GM12801 (cell line): Measurements from ENCODE around the gene MAP3K7CL.

Experiments used
- TF ChIP-seq, protein P1 (sequence below): IDR thresholded peaks from one replicate; pipeline ENCODE4 v1.5.1; 2011; ENCODE audit warnings: control low read depth; ENCODE audit not compliant: insufficient read length; ENCODE audit errors: extremely low read depth

The MAP3K7CL gene

DNA sequence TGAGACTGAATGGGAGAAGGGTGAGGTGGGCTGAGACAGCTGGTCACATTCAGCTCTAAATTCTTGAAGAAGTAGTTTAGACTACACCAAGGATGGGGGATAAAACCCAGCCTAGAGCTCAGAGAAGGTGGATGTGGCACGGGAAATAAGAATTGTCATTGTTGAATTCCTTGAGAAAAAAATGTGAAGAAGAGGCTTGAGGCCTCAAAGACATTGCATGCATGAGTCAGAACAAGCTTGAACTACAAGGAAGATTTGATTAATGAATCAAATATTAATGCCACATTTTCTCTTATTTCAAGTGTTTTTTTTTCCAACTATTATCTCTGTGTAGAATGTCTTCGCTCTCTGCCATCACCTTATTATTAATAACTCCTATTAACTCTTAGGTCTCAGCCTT lies 58.9 kb downstream of the MAP3K7CL start:
- TF ChIP-seq, protein P1, sequence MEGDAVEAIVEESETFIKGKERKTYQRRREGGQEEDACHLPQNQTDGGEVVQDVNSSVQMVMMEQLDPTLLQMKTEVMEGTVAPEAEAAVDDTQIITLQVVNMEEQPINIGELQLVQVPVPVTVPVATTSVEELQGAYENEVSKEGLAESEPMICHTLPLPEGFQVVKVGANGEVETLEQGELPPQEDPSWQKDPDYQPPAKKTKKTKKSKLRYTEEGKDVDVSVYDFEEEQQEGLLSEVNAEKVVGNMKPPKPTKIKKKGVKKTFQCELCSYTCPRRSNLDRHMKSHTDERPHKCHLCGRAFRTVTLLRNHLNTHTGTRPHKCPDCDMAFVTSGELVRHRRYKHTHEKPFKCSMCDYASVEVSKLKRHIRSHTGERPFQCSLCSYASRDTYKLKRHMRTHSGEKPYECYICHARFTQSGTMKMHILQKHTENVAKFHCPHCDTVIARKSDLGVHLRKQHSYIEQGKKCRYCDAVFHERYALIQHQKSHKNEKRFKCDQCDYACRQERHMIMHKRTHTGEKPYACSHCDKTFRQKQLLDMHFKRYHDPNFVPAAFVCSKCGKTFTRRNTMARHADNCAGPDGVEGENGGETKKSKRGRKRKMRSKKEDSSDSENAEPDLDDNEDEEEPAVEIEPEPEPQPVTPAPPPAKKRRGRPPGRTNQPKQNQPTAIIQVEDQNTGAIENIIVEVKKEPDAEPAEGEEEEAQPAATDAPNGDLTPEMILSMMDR: no peak

DNA sequence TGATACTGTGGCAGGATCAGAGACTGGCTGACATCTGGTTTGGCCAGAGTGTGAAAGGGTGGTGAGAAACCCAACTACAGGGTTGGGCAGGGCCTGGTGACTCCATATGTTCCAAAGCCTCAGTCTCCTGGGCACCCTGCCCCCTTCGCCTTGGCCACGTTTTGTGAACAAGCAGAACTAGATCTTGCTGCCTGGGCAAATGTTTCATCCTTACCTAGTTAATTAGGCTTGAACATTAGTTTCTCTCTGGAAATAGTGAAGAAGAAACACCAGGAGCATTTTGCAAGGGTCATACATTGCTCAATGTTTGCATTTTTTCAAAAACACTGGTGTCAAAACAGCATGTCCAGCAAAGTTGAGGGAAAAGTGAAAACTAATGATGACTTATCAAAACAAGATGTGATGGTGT lies 60.5 kb downstream of the MAP3K7CL start:
- TF ChIP-seq, protein P1: no peak

DNA sequence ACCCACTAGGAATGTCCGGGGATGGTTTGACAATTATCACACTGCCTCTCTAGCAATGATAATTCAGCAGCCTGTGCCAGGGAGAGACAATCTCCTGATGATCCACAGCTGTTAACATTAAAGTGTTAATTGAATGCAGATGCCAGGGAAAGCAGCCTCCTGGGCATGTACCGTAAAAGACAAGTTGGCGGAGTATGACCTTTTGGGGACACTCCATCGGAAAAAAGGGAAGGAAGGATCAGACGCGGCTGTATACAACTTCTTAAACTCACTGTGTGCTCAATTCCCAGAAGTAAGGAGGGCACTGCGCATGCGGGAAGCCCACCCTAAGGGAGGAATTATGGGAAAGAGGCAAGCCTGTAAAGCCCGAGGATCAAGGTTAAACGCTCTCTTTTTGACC lies 62.6 kb downstream of the MAP3K7CL start:
- TF ChIP-seq, protein P1: no peak

DNA sequence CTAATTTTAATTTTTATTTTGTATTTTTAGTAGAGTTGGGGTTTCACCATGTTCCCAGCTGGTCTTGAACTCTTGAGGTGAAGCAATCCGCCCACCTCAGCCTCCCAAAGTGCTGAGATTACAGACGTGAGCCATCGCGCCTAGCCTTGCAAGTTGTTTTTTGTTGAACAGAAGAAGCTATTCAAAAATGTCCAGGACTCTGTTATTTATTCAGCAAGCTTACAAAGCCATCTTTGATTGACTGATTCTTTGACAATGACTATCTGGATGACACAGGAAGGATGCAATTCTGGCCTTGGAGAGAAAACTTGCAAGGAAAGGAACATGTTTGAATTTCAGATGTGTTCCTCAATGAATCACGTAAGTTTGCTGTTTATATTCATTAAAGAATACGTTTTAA lies 63.5 kb downstream of the MAP3K7CL start:
- TF ChIP-seq, protein P1: no peak

DNA sequence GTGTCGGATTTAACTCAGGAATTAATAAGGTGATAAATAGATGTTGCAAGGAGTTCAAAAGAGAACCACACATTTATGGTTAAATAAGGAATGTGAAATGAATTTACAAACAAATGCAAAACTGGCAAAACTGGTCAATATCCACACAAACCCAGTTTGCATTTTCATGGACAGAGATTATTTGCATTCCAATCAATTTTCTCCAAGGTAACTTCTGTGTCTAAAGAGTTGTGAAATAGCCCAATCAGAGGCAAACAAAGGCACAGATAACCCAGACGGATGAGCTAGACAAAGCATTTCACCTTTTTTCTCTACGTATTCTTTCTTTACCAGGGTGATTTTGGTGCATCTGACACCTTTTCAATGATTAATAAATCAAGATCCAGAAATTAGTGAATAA lies 63.9 kb downstream of the MAP3K7CL start:
- TF ChIP-seq, protein P1: no peak

DNA sequence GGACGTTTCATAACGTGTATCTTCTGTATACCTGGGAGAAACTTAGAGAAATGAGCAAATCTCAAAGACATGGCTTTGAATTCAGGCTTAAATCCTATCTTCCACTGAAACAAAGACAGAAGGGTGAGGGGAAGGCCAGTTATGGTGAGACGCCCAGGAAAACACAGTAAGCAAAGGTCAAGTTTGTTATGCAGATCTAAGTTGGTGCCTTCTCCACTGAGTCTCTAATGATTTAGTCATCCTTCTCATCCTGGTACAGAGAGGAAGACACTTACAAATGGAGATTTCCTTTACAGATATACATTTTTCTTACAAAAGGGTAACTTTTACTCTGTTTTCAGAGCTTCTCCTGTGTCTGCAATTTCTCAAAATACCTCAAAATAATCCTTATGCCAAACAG lies 64.4 kb downstream of the MAP3K7CL start:
- TF ChIP-seq, protein P1: no peak

DNA sequence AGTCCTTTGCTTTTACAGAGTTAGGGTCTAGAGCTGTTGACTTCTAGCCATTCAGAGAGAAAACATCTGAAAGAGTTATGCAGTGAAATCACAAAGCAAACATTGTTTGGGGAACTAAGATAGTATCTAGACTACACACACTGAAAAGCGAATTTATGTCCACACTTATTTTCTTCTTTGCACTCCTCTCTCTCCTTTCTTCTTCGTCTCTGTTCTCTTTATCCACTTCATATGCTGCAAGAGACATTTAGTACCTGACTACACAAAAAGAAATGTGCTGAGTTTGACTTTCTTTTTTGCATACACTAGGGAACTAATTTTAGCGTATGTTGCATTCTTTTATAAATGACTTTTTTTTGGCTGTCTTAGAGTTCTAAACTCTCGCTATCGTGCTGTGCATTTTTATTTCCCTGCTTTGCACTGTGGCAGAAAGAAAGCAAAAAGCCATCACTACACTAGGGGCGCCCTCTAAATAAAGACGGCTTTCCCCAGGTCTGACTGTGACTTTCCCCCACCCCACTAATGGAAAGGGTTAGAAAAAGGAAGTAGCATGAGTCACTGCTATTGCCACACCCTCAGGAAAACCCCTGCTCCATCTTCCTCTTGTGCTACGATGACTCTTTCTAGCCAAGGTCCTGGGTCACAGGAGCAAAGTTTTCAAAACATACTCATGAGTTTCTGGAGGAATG lies 65.7 kb downstream of the MAP3K7CL start:
- TF ChIP-seq, protein P1: no peak
